IMR-90 (cell line): Measurements from ENCODE around the gene CYP4B1. TPM values are rescaled to one million over a fixed set of nuclear protein-coding genes. Genes with fewer than 3 reads are reported as not detected.

ENCODE experiments used
- ATAC-seq: fragments of 200-7000 bp; cut with Tn5 transposase; 2 replicates; pipeline ENCODE4 v1.9.1; 2020; ENCODE audit warnings: low read depth, mild to moderate bottlenecking, moderate library complexity
- BruUV-seq: library from RNA; stranded (reverse); fragments of 400-500 nt; replicated peaks from 2 replicates; lab custom pipeline; 2021; lab: Mats Ljungman, UMichigan
- CTCF ChIA-PET: fragments of 300-600 bp; formaldehyde crosslinking; extraction: SDS; loops from one replicate; lab custom pipeline; 2021; ENCODE audit warnings: antibody characterized with exemption; lab: Yijun Ruan, JAX
- POLR2A ChIA-PET: fragments of 300-600 bp; sonication (Branson Sonifier 250); formaldehyde crosslinking; loops from one replicate; lab custom pipeline; 2022; ENCODE audit warnings: antibody characterized with exemption; ENCODE audit not compliant: unreplicated experiment; lab: Charles Lee
- DNase-seq: peaks from one replicate; pipeline ENCODE4 v3.0.0; 2013
- H2AFZ ChIP-seq: replicated peaks from 2 replicates; pipeline ENCODE3; 2013; ENCODE audit warnings: low read length, mild to moderate bottlenecking; ENCODE audit not compliant: poor library complexity
- H2AK5ac ChIP-seq: 2 replicates; pipeline ENCODE4 v1.6.1; 2013; ENCODE audit warnings: low read depth, low read length, inconsistent platforms
- H2AK9ac ChIP-seq: replicated peaks from 2 replicates; pipeline ENCODE3; 2013; ENCODE audit warnings: mild to moderate bottlenecking, low read depth, low read length, moderate library complexity; ENCODE audit not compliant: poor library complexity
- H2BK120ac ChIP-seq: 2 replicates; pipeline ENCODE4 v1.6.1; 2013; ENCODE audit warnings: low read depth, low read length, inconsistent platforms
- H2BK15ac ChIP-seq: 3 replicates; pipeline ENCODE4 v1.6.1; 2013; ENCODE audit warnings: low read depth, low read length, inconsistent platforms
- H2BK20ac ChIP-seq: 2 replicates; pipeline ENCODE4 v1.6.1; 2013; ENCODE audit warnings: low read depth, mild to moderate bottlenecking, inconsistent platforms, low read length, moderate library complexity
- H2BK5ac ChIP-seq: 2 replicates; pipeline ENCODE4 v1.6.1; 2013; ENCODE audit warnings: mild to moderate bottlenecking, low read depth, low read length, inconsistent platforms; ENCODE audit not compliant: poor library complexity, severe bottlenecking
- H3K14ac ChIP-seq: replicated peaks from 2 replicates; pipeline ENCODE4 v1.6.1; 2013; ENCODE audit warnings: low read depth, low read length, inconsistent platforms
- H3K18ac ChIP-seq: 2 replicates; pipeline ENCODE4 v1.6.1; 2013; ENCODE audit warnings: low read depth, low read length, control low read depth
- H3K23ac ChIP-seq: 2 replicates; pipeline ENCODE4 v1.6.1; 2013; ENCODE audit warnings: low read depth, low read length, inconsistent platforms
- H3K27ac ChIP-seq: 2 replicates; pipeline ENCODE4 v1.5.1; 2013; ENCODE audit warnings: mild to moderate bottlenecking, control low read depth, low read length; ENCODE audit not compliant: insufficient read depth
- H3K27me3 ChIP-seq: 2 replicates; pipeline ENCODE4 v1.6.1; 2013; ENCODE audit warnings: low read length; ENCODE audit not compliant: control insufficient read depth, insufficient read depth
- H3K36me3 ChIP-seq: 2 replicates; pipeline ENCODE4 v1.6.1; 2013; ENCODE audit warnings: low read length, mixed read lengths; ENCODE audit not compliant: control insufficient read depth, insufficient read depth
- H3K4ac ChIP-seq: 2 replicates; pipeline ENCODE4 v1.6.1; 2013; ENCODE audit warnings: low read depth, low read length, inconsistent platforms
- H3K4me1 ChIP-seq: 2 replicates; pipeline ENCODE4 v1.6.1; 2013; ENCODE audit warnings: low read length, mixed read lengths; ENCODE audit not compliant: control insufficient read depth, insufficient read depth
- H3K4me2 ChIP-seq: 2 replicates; pipeline ENCODE4 v1.6.1; 2013; ENCODE audit warnings: low read depth, mild to moderate bottlenecking, control low read depth, low read length, moderate library complexity
- H3K4me3 ChIP-seq: 2 replicates; pipeline ENCODE4 v1.5.1; 2013; ENCODE audit warnings: low read depth, mild to moderate bottlenecking, control low read depth, low read length, moderate library complexity; ENCODE audit not compliant: insufficient read depth
- H3K56ac ChIP-seq: 2 replicates; pipeline ENCODE4 v1.6.1; 2013; ENCODE audit warnings: low read length, inconsistent platforms; ENCODE audit not compliant: insufficient read depth; ENCODE audit errors: extremely low read depth
- H3K79me1 ChIP-seq, 2 experiments: 2 replicates each; pipeline ENCODE4 v1.6.1; 2013; ENCODE audit warnings: low read length in 2 of 2, inconsistent platforms in 1 of 2, low read depth in 1 of 2
- H3K9ac ChIP-seq: 2 replicates; pipeline ENCODE4 v1.6.1; 2013; ENCODE audit warnings: low read depth, low read length, control low read depth
- H3K9me1 ChIP-seq: 2 replicates; pipeline ENCODE4 v1.6.1; 2013; ENCODE audit warnings: low read length, inconsistent platforms; ENCODE audit not compliant: insufficient read depth
- H3K9me3 ChIP-seq: 2 replicates; pipeline ENCODE4 v1.6.1; 2013; ENCODE audit warnings: low read length; ENCODE audit not compliant: control insufficient read depth, insufficient read depth
- H4K20me1 ChIP-seq: 2 replicates; pipeline ENCODE4 v1.6.1; 2013; ENCODE audit warnings: low read length, inconsistent platforms; ENCODE audit not compliant: insufficient read depth
- H4K5ac ChIP-seq: 2 replicates; pipeline ENCODE4 v1.6.1; 2013; ENCODE audit warnings: mild to moderate bottlenecking, low read depth, low read length, control low read depth
- H4K8ac ChIP-seq, 2 experiments: 2 replicates each; pipeline ENCODE4 v1.6.1; 2013; ENCODE audit warnings: low read depth in 2 of 2, low read length in 2 of 2, control low read depth in 1 of 2, inconsistent platforms in 1 of 2
- H4K91ac ChIP-seq: 2 replicates; pipeline ENCODE4 v1.6.1; 2013; ENCODE audit warnings: low read depth, low read length, inconsistent platforms; ENCODE audit not compliant: insufficient read depth
- ELK1 ChIP-seq: fragments of 150-350 bp; IDR thresholded peaks from 2 replicates; pipeline ENCODE4 v1.6.1; 2016; ENCODE audit warnings: low read depth, mild to moderate bottlenecking, low read length, moderate library complexity, borderline replicate concordance
- MAFK ChIP-seq: IDR thresholded peaks from 2 replicates; pipeline ENCODE4 v1.6.1; 2012; ENCODE audit warnings: low read depth, low read length, improper control_type of control experiment
- WGBS, 2 experiments: methylation state at CpG; one replicate each; pipeline versions ENCODE4 v1.1.5 to v1.1.7; 2013; ENCODE audit warnings: missing lambda C conversion rate in 2 of 2; ENCODE audit not compliant: insufficient read length in 1 of 2; ENCODE audit errors: extremely low coverage in 2 of 2; 5-methylcytosine and 5-hydroxymethylcytosine counted together
- dilution Hi-C: fragments of 300-500 bp; cut with HindIII; formaldehyde crosslinking; loops from one replicate; pipeline ENCODE4 v1.14.3; 2018; ENCODE audit warnings: low sequenced_read_pairs; ENCODE audit not compliant: unreplicated experiment
- in situ Hi-C: fragments of 300-500 bp; cut with MboI; formaldehyde crosslinking; loops from 3 replicates; pipeline ENCODE4 v1.14.3; 2019; ENCODE audit warnings: low sequenced_read_pairs, inconsistent platforms, mixed read lengths
- intact Hi-C: fragments of 100-400 bp; cut with micrococcal nuclease; formaldehyde crosslinking; loops from 2 replicates; pipeline ENCODE4 v1.10.0; 2022
- polyA plus RNA-seq, 3 experiments: library from polyadenylated mRNA; depleted of rRNA; stranded (reverse); fragments of >200 nt; gene quantifications; 2 replicates each; pipeline ENCODE4 v1.2.3, GENCODE V29; 2012; ENCODE audit warnings: low replicate concordance in 1 of 3
- total RNA-seq: library from RNA; depleted of rRNA; stranded (reverse); fragments of >200 nt; gene quantifications from 2 replicates; pipeline ENCODE4 v1.2.3, GENCODE V29; 2012
- TF ChIP-seq, protein P1 (sequence below): fragments of 150-350 bp; IDR thresholded peaks from 2 replicates; pipeline ENCODE4 v1.6.1; 2017; ENCODE audit warnings: mild to moderate bottlenecking, antibody characterized with exemption, low read length, low read depth
- TF ChIP-seq, protein P2 (sequence below): conservative IDR thresholded peaks from 2 replicates; pipeline ENCODE4 v1.5.1; 2012; ENCODE audit warnings: mild to moderate bottlenecking, low read depth, low read length, improper control_type of control experiment

Gene CYP4B1
- total and polyA plus RNA-seq, 2 of the 4 experiments (the other 2 are of a cell fraction), result not detected

DNA sequence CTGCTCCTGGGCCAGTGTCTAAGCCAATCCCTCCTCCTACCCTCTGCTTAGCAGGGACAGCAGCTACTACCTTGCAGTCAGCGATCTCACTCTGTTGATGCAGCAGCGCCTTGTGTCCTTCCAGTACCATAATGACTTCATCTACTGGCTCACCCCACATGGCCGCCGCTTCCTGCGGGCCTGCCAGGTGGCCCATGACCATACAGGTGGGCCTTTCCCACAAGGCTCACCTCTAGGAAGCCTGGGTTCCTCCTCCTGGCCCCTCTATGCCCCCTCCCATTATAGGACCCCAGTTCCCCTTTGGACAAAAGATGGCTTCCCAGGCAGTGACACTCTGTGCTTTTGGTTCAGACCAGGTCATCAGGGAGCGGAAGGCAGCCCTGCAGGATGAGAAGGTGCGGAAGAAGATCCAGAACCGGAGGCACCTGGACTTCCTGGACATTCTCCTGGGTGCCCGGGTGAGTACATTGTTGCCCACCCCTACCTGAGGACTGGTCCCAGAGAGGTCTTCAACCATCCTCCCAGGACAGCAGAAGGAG lies 15.1 kb downstream of the CYP4B1 start:
- H3K4me1 ChIP-seq, result no peaks in the 10 kb centered on the region
- no peak overlapping the region for H3K56ac ChIP-seq
- H3K27ac ChIP-seq, result no peak overlapping the region
- H3K18ac ChIP-seq, result no peak overlapping the region
- H3K14ac ChIP-seq, result no peak overlapping the region
- H2BK120ac ChIP-seq, result no peak overlapping the region
- CTCF ChIA-PET, result no interaction called here
- no peaks in the 10 kb centered on the region for H4K20me1 ChIP-seq
- 100% methylated on average over 1 of the region's 9 CpGs; no CpG with 5 or more reads in 1 of the 2 experiments for WGBS, 2 experiments
- dilution Hi-C loops, result no loop called here
- peaks cover 38% of the 10 kb centered on the region for H3K9me3 ChIP-seq
- intact Hi-C loops, result no loop called here
- H4K8ac ChIP-seq, result no peak overlapping the region
- POLR2A ChIA-PET, result no interaction called here
- H3K9ac ChIP-seq, result no peak overlapping the region
- H4K5ac ChIP-seq, result no peak overlapping the region
- H2AK5ac ChIP-seq, result no peak overlapping the region
- in situ Hi-C loops, result no loop called here
- no peak overlapping the region for H2BK20ac ChIP-seq
- DNase-seq (no peak), ATAC-seq (no peak)
- no peak overlapping the region for H2AFZ ChIP-seq
- no TSS peak for BruUV-seq
- no peak overlapping the region for H2AK9ac ChIP-seq
- H3K36me3 ChIP-seq, result no peaks in the 10 kb centered on the region
- TF ChIP-seq, protein P1, sequence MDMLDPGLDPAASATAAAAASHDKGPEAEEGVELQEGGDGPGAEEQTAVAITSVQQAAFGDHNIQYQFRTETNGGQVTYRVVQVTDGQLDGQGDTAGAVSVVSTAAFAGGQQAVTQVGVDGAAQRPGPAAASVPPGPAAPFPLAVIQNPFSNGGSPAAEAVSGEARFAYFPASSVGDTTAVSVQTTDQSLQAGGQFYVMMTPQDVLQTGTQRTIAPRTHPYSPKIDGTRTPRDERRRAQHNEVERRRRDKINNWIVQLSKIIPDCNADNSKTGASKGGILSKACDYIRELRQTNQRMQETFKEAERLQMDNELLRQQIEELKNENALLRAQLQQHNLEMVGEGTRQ, result no peak
- TF ChIP-seq, protein P2, sequence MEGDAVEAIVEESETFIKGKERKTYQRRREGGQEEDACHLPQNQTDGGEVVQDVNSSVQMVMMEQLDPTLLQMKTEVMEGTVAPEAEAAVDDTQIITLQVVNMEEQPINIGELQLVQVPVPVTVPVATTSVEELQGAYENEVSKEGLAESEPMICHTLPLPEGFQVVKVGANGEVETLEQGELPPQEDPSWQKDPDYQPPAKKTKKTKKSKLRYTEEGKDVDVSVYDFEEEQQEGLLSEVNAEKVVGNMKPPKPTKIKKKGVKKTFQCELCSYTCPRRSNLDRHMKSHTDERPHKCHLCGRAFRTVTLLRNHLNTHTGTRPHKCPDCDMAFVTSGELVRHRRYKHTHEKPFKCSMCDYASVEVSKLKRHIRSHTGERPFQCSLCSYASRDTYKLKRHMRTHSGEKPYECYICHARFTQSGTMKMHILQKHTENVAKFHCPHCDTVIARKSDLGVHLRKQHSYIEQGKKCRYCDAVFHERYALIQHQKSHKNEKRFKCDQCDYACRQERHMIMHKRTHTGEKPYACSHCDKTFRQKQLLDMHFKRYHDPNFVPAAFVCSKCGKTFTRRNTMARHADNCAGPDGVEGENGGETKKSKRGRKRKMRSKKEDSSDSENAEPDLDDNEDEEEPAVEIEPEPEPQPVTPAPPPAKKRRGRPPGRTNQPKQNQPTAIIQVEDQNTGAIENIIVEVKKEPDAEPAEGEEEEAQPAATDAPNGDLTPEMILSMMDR, result no peak
- no peak for TF ChIP-seq MAFK
- TF ChIP-seq ELK1, result no peak
- H2BK5ac ChIP-seq, result no peak overlapping the region
- no peaks in the 10 kb centered on the region for H3K79me1 ChIP-seq
- H4K91ac ChIP-seq, result no peak overlapping the region
- H3K4ac ChIP-seq, result no peak overlapping the region
- H2BK15ac ChIP-seq, result no peak overlapping the region
- no peaks in the 10 kb centered on the region for H3K9me1 ChIP-seq
- H3K27me3 ChIP-seq, result no peaks in the 10 kb centered on the region
- no peak overlapping the region for H3K23ac ChIP-seq
- H3K4me3 ChIP-seq, result no peak overlapping the region
- H3K4me2 ChIP-seq, result no peak overlapping the region
